DMS53 treated with DMSO at 0.1 percent for 48 hours (cell line): ENCODE data around the gene PAX5.

Experiments used
- DNase-seq: peaks from one replicate; lab custom pipeline; 2025; ENCODE audit not compliant: unreplicated experiment; lab: John Stamatoyannopoulos, UW

PAX5 gene

DNA sequence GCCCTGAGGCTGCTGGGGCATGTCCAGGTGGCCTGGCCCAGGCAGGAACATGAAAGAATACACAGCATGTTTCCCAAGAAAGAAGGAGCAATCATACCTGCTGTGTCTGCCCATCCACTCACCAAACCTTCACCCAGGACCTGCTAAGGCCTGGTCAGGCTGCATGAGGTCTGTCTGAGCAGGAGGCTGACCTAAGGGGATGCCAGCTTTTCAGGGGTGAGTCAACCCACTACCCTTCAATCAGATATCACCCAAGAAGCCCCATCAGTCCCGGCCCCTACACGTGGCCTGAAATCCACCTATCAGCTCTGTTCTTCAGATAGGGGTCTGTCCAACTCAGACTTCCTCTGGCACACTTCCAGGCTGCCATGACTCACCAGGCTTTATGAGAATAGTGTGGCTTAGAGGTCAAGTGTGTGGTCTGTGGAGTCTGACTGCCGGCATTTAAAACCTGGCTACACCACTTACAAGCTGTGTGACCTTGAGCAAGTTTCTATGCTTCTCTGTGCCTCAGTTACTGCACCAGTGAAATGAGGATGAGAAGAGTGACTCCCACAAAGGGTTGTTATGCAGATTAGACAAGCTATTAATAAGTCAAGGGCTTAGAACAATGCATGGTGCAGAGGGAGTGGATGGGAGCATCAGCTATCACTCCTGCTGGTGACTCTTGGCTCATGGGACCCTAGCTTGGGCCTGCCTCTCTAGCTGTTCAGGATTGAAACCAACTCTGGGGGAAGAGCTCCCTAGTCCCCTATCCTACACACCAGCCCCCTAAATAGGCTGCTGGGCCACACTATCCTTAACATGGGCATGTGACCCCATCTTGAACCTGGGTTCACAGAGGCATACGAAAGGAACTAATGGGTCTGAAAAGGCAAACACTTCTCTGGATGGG lies 130.3 kb downstream of the PAX5 start:
- peak; percentile 7 for DNase-seq

DNA sequence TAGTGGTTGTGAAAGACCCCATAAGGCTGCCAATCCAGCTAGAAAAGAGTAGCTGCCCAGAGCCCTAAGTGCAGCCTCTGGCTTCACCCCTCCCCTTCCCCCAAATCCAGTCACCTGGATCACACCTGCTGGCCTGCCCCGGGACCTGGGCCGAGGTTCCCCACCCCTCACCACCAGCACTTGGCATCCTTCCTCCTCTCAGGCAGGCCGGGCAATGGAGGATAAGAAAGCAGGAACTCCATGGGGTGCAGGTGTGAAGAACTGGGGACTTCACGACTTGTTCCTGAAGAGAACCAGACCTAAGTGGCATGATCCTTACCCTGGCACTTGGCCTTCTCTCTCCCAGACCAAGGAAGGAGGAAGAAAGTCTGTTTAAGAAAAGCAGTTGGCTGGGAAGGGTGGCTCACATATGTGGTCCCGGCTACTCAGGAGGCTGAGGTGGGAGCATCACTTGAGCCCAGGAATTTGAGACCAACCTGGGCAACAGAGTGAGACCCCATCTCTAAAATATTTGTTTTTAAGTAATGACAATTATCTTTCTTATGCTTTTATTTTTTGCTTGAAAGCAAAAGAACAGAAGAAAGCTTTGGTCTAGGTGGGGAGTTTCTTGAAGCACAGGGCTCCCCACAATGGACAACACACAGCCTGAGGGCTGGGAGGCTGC lies 131.1 kb downstream of the PAX5 start:
- no peak for DNase-seq

GRCh38 chr9:36902080-36902716 lies 131.9 kb downstream of the PAX5 start:
- DNase-seq = no peak

DNA sequence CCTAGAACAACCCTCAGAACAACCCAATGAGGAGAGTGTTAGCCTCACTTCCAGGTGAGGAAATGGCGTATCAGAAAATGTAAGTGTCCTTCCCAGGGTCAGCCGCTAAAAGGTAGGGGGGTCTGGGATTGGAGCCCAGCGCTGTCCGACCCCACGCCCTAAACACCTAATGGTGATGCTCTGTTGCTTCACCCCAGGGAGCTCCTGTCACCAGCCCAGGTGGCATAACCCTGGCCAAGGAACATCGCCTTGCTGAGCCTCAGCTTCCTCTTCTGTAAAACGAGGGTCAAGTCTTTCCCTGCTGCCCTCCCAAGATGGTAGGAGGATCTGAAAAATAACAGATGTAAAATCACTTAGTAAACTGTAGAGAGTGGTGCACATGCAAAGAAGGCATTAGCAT lies 132.5 kb downstream of the PAX5 start:
- DNase-seq = no peak

- DNase-seq = no peak
Measured at GRCh38 chr9:36900856-36901220, 133.2 kb downstream of the PAX5 start.

- DNase-seq = no peak
Measured at GRCh38 chr9:36900136-36900855, 133.8 kb downstream of the PAX5 start.

DNA sequence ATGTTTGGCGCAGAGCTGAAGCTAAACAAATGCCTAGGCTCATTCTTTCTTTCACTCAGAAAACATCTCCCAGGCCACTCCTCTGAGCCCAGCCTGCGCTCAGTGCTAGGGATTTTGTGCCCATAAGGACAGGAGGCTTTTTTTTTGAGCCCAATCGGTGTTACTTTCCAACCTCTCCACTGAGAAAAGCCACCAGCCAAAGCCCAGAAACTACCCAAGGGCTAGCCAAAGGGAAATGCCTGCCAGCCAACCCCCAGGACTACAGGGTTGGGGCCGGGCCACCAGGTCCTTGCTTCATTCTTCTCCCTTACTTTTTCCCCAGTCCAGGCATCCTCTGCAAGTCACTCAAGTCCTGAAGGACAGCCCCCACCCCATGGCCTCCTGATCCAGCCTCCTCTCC lies 134.7 kb downstream of the PAX5 start:
- DNase-seq = no peak

DNA sequence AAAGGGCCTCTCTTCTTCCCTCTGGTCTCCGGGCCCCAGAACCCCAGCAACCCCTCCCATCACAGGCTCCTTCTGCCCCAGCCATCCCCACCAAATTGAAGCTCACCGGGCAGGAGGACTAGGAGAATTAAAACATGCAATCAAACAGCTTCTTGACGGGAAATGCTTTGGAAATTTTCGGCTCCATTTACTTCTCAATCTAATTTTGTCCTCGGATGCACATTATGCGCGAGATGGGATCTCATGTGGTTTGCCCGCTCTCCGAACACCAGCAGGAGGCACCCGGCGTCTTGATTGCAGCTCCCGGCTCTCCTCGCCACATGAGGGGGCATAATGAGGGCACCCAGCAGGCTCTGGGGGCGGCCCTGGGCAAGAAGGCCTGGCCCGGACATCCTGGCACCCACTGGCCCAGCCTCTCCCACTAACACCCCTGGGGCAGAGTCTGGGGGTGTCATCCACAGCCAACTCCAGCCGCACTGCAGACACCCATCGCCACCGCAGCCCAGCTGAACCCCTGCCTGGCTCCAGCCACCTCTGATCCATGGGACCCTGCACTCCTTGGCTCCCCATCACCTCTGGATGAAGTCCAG lies 135.5 kb downstream of the PAX5 start:
- no peak for DNase-seq

DNA sequence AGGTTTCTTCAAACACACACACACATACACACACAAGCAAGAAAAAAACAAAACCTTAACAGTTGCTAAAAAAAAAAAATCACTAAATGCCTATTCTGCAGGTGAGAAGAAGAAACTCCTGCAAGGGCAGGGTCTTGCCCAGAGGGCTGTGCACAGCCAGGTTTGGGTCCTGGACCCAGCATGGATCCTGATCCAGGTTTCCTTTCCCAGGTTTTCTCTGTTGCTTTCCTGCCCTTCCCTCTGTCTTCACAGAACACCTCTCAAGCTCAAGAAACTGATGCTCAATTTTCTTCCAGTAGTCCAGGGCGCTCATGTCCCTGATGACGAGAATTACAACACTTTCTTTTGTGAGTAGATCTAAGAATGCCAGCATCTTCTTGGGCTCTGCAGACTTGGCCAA lies 136.6 kb downstream of the PAX5 start:
- DNase-seq = no peak

DNA sequence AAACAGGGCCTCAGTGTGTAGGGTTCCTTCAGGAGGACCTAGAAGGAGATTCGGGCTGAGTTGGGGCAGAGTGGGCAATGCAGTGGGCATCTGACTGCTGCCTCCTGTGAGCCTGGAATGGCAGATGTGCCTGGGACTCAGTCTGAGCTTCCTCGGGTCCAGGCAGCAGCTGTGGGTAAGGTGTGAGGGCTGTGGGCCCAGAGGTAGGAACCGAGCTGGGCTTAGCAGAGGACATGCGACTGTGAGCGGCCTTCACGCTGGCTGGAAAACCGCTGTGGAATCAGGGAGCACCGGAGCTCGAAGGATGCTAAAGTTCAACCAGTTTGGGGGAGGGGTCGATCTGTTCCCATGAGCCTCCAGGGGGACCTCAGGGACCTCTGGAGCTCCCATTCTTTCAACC lies 137.0 kb downstream of the PAX5 start:
- DNase-seq = no peak

GRCh38 chr9:36896296-36896695 lies 137.8 kb downstream of the PAX5 start:
- DNase-seq = no peak

GRCh38 chr9:36895744-36896260 lies 138.3 kb downstream of the PAX5 start:
- no peak for DNase-seq

- DNase-seq = no peak
Measured at GRCh38 chr9:36894695-36895310, 139.3 kb downstream of the PAX5 start.

- no peak for DNase-seq
Measured at GRCh38 chr9:36893911-36894310, 140.2 kb downstream of the PAX5 start.

DNA sequence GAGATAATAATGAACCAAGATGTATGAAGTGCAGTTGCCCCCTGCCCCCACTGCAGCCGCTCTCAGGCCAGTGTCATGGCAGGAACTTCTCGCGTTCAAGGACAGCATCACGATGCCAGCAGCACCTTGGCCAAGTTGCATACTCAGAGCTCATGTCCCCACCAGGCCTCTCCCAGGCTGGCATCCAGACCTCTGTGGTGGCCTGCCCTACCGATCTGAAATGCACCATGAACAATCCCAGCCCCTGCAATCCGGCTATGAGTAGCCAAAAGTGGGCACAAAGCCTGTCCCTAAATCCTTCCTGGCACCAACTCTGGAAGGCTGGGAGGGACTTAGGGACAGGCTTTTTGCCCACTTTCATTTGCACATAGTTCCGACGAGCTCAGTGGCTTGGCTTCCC lies 140.9 kb downstream of the PAX5 start:
- no peak for DNase-seq

DNA sequence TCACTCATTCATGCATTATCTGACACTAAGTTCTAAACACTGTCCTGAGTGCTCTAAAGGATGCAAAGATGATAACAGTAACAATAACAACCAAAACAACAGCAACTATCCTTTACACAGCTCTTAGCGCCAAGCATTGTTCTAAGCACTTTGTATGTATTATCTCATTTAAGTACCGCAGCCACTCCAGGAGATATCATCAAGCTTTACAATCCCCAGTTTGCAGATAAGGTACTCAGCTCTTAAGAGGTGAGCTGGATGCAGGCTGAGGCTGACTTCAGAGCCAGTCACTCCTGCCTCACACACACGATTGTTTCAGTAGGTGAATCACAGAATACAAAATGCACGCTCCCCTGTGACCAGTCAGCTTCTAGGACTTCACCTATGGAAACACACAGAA lies 141.8 kb downstream of the PAX5 start:
- no peak for DNase-seq

GRCh38 chr9:36891341-36891811 lies 142.7 kb downstream of the PAX5 start:
- DNase-seq = no peak

- DNase-seq = no peak
Measured at GRCh38 chr9:36889844-36890243, 144.2 kb downstream of the PAX5 start.

DNA sequence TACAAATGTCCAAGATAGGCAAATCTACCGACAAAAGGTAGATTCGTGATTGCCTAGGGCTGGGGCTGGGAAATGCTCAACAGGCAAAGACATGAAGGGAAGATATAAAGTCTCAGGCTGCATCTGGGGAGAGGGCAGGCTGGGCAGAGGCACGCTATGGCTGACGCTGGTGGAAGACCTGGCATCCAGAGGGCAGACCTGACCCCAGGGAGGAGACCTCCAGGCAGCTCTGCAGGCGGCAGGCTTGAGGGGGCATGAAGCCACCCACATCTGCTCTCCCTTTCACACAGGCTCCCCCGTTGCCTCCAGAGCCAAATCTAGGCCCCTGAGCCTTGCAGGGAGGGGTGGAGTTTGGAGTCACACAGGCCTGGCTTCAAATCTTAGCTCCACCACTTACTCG lies 145.5 kb downstream of the PAX5 start:
- no peak for DNase-seq

GRCh38 chr9:36884721-36885120 lies 149.3 kb downstream of the PAX5 start:
- no peak for DNase-seq
